CD4-positive, alpha-beta T cell treated with Interleukin-21 for 1 hour (primary cell): Measurements from ENCODE around the gene NUDT21.
"Not testable (repeated sequence)": the region's sequence is repeated elsewhere in the genome, so short reads cannot be mapped to it uniquely, and the experiment has no call there.

Source experiments
- DNase-seq: peaks from one replicate; pipeline ENCODE4 v3.0.0-alpha.2; 2020

NUDT21 gene

DNA sequence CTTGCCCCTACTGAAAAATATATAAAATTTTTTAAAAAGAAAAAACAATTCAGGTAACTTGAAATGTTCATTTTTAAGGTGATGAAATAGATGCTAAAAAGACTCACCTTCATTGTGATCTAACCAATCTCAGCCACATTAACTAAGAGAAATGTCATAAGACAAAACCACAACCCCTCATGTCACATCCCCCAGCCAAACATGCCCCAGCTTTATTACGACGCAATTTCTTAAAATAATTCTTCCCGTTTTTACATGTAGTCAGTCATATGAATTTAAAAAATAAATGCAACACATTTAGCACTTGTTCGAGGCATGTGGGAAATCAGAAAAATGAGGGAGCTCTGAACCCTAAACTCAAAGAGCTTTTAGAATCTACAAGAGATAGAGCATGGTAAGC is 35.3 kb downstream of the NUDT21 start:
- DNase-seq, result no peak

- DNase-seq, result no peak
Observed at GRCh38 chr16:56414366-56414765, 36.8 kb downstream of the NUDT21 start.

DNA sequence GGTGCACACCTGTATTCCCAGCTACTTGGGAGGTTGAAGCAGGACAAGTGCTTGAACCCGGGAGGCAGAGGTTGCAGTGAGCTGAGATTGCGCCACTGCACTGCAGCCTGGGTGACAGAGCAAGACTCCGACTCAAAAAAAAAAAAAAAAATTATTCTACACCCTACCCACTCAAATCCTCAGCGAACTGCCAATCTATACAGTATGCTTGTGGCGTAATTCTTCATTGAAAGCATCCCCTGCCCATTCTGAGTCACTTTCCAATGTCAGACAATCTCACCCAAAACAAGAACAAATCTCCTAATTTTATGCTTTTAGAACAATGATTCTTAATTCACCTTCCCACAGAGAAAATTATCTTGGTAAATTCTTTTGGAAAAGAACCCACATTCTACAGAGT is 37.8 kb downstream of the NUDT21 start:
- DNase-seq, result no peak

GRCh38 chr16:56411624-56412023 is 39.5 kb downstream of the NUDT21 start:
- DNase-seq, result no peak

DNA sequence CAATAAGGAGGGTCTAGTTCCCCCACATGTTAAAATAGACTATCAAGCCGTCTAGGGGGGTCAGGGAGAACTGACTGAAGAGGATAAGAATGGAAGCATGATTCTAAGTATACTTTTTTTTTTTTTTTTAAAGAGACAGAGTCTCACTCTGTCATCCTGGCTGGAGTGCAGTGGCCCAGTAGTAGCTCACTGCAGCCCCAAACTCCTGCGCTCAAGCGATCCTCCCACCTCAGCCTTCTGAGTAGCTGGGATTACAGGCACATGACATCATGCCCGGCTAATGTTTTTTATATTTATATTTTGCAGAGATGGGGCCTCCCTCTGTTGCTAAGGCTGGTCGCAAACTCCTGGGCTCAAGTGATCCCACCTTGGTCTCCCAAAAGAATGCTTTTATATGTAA is 40.0 kb downstream of the NUDT21 start:
- no peak for DNase-seq

DNA sequence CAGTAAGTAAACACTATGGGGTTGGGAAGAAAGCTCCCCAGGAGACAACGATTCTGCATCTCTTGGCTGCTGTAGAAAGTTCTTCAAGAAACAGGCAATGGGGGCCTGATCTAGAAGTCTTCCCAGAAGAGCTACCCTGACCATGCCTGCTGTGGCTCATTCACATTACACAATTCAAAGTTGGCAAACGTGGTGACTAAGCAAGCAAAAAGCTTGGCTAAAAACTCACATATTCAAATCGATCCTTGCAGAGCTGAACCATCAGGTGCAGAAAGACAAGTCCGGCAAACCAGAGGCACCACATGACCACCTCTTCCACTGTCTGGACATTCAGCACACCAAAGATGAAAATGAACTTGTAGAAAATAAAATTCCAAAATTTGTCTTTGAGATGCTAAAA is 41.9 kb downstream of the NUDT21 start:
- DNase-seq, result no peak

- DNase-seq, result no peak
Observed at GRCh38 chr16:56408379-56409098, 42.6 kb downstream of the NUDT21 start.

- DNase-seq, result no peak
Observed at GRCh38 chr16:56405977-56406672, 45.0 kb downstream of the NUDT21 start.

GRCh38 chr16:56401482-56401881 is 49.6 kb downstream of the NUDT21 start:
- DNase-seq, result no peak

DNA sequence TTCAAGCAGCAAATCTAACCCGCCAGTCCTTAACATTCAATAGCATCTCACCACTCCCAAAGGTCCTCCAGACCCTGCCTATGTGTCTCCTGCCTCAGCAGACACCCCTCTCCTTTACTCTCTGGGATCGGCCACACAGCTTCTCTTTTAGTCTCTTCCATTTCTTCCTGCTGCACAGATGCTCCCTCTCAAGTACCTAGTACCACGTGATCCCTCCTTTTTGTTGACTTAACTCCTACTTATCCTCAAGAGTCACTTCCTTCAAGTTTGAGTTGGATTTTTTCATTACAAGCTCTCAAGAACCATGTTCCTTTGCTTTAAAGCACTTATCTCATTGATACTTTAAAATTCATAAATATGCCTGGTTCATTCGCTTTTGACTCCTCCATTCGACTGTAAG is 50.7 kb downstream of the NUDT21 start:
- DNase-seq, result no peak

DNA sequence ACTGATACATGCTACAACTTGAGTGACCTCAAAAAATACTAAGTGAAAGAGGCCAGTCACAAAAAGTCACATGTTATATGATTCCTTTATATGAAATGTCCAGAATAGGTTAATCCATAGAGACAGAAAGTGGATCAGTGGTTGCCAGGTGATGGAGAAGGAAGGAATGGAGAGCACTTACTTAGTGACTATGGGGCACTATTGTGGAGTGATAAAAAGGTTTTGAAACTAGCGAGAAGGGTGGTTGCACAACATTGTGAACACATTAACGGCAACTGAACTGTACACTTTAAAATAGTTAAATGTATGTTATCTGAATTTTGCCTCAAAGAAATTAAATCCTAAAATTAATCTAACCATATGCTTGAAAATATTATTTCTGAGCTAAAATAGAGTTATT is 51.6 kb downstream of the NUDT21 start:
- DNase-seq, result no peak

- DNase-seq, result no peak
Observed at GRCh38 chr16:56399047-56399446, 52.1 kb downstream of the NUDT21 start.

- not testable (repeated sequence) for DNase-seq
Observed at GRCh38 chr16:56396724-56397123, 54.4 kb downstream of the NUDT21 start.

DNA sequence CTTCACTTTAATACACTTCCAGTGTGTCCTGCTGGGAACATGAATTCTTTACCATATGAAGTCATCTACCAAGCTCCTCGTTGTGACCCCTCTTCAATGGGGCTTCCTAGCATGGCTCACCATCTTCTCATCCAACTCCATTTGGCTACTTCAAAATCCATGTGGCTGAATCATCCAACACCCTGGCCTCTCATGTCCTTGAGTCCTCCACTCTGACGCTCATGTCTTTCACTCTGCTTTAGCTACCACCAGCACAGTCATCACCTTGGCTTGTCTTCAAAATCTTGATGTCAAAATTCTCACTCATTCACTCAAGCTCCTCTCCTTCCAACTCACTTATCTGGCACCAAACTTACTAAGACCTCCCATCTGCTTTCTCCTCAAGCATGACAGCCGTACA is 61.6 kb downstream of the NUDT21 start:
- DNase-seq, result no peak

DNA sequence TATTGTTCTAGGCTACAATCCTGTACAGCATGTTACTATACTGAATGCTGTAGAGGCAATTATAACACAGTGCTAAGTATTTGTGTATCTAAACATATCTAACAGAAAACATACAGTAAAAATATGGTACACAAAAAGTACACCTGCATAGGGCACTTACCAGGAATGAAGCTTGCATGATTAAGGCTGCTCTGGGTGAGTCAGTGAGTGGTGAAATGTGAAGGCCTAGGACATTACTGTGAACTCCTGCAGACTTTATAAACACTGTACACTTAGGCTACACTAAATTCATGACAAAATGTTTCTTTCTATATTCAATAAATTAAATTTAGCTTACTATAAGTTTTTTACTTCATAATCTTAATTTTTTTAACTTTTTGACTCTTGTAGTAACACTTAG is 62.9 kb downstream of the NUDT21 start:
- no peak for DNase-seq

DNA sequence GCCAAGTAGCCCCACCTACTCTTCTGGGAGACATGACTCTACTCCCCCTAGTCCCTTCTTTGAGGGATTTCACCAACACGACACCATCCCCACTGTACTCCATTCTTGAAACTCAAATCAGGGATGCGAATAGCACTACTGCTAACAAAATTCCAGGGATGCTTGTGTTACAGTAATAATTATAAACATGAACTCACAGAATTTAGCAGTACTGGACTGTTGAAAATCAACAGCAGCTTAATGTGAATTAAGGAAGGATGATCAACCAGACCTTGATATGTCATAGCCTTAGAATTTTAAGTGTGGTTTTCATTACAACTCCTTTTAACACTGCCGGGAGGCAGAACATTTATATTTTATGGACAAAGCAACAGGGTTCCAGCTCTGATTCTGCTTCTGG is 63.7 kb downstream of the NUDT21 start:
- DNase-seq, result no peak

- DNase-seq, result no peak
Observed at GRCh38 chr16:56384074-56384721, 66.9 kb downstream of the NUDT21 start.

DNA sequence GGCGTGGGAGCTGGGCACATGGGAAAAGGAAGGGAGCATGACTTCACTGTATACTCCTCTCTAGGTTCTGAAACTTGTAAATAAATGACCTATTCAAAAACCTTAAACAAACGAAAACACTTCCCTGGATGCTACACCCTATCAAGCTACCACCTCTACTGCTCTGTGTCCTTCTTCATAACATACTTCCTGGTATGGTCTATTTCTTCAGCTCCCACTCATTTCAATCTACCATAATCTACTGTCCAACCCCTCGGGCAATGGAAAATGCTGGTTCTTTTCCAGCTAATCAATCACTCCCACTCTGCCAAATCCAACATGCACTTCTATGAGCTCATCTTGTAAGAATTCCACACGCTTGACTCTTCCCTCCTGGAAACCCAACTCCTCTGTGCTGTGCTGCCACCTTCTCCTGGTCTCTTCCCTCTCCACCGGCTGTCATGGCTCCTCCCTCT is 68.2 kb downstream of the NUDT21 start:
- no peak for DNase-seq

- DNase-seq, result no peak
Observed at GRCh38 chr16:56382459-56382858, 68.7 kb downstream of the NUDT21 start.

DNA sequence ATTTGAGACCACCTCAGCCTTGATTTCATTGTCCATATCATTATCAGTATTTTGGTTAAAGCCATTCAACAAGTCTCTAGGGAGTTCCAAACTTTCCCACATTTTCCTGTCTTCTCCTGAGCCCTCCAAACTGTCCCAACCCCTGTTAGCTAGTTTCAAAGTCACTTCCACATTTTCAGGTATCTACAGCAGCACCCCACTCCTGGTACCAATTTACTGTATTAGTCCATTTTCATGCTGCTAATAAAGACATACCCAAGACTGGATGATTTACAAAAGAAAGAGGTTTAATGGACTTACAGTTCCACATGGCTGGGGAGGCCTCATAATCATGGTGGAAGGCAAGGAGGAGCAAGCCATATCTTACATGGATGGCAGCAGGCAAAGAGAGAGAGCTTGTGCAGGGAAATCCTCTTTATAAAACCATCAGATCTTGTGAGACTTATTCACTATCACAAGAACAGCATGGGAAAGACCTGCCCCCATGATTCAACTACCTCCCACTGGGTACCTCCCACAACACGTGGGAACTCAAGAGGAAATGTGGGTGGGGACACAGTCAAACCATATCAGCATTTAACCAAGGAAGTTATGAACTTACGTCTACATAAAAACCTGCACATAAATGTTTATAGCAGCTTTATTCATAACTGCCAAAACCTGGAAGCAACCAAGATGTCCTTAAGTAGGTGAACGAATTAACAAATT is 70.2 kb downstream of the NUDT21 start:
- DNase-seq, result not testable (repeated sequence)
